HepG2 (cell line): ENCODE results near the gene RPEL1. TPM values are rescaled to one million over a fixed set of nuclear protein-coding genes. Genes with fewer than 3 reads are reported as not detected.
A peak's percentile ranks its signal among the peaks of the same experiment; 100 is the strongest.

ENCODE experiments used
- ATAC-seq: fragments of 200-7000 bp; cut with Tn5 transposase; 3 replicates; pipeline ENCODE4 v1.9.1; 2020; ENCODE audit warnings: mild to moderate bottlenecking, moderate library complexity
- BruUV-seq: library from RNA; stranded (reverse); fragments of 400-500 nt; replicated peaks from 2 replicates; lab custom pipeline; 2021; lab: Mats Ljungman, UMichigan
- CTCF ChIA-PET: fragments of 300-600 bp; formaldehyde crosslinking; extraction: SDS; loops from one replicate; lab custom pipeline; 2021; ENCODE audit warnings: low total read pairs, inconsistent platforms, low intra/inter-chr PET ratio; lab: Yijun Ruan, JAX
- POLR2A ChIA-PET: fragments of 350-600 bp; sonication (Branson Sonifier 250); formaldehyde crosslinking; loops from one replicate; lab custom pipeline; 2020; ENCODE audit warnings: antibody characterized with exemption, inconsistent platforms; lab: Yijun Ruan, JAX
- DNase-seq: peaks from one replicate; pipeline ENCODE4 v3.0.0-alpha.2; 2015; ENCODE audit warnings: low spot score
- FAIRE-seq: peaks from 3 replicates; lab custom pipeline; 2011; peaks lifted over from hg19 to GRCh38; lab: Jason Lieb, UNC
- H2AFZ ChIP-seq: one replicate; pipeline ENCODE4 v1.6.1; 2011; ENCODE audit warnings: low read length, inconsistent platforms
- H3K27ac ChIP-seq: fragments of 300-600 bp; 3 replicates; pipeline ENCODE4 v1.8.0; 2011; ENCODE audit warnings: mixed run types, mild to moderate bottlenecking, mixed read lengths, low read length, inconsistent platforms; ENCODE audit not compliant: insufficient read depth; ENCODE audit errors: extremely low read length
- H3K27me3 ChIP-seq, 2 experiments: fragments of 200-600 bp in 1 of 2; 2 replicates in 1 of 2; 3 replicates in 1 of 2; pipeline versions ENCODE4 v1.6.0 to v1.8.0; 2011; ENCODE audit warnings: low read length in 2 of 2, mild to moderate bottlenecking in 2 of 2, moderate library complexity in 2 of 2, inconsistent platforms in 1 of 2; ENCODE audit not compliant: insufficient read depth in 2 of 2, control insufficient read depth in 1 of 2
- H3K36me3 ChIP-seq, 2 experiments: fragments of 200-600 bp in 1 of 2; replicated peaks in 1 of 2; 2 replicates in 1 of 2; 3 replicates in 1 of 2; pipeline versions ENCODE4 v1.5.1 to v1.8.0; 2011; ENCODE audit warnings: low read length in 2 of 2, inconsistent platforms in 1 of 2; ENCODE audit not compliant: insufficient read depth in 2 of 2, control insufficient read depth in 1 of 2
- H3K4me1 ChIP-seq: 2 replicates; pipeline ENCODE4 v1.5.1; 2012; ENCODE audit warnings: low read length, inconsistent platforms; ENCODE audit not compliant: insufficient read depth
- H3K4me2 ChIP-seq: 2 replicates; pipeline ENCODE4 v1.6.0; 2011; ENCODE audit warnings: low read depth, low read length, inconsistent platforms
- H3K4me3 ChIP-seq, 3 experiments: fragments of 200-600 bp in 1 of 3; sonication (generic), shearing (Covaris generic) in 1 of 3; replicated peaks in 1 of 3; 2 replicates each; pipeline ENCODE4 v1.5.1; 2011 to 2016; ENCODE audit warnings: low read length in 3 of 3, inconsistent platforms in 2 of 3, low read depth in 2 of 3, mild to moderate bottlenecking in 2 of 3, control low read depth in 1 of 3, mixed read lengths in 1 of 3; ENCODE audit not compliant: insufficient read depth in 1 of 3
- H3K79me2 ChIP-seq: one replicate; pipeline ENCODE4 v1.6.1; 2011; ENCODE audit warnings: low read length, inconsistent platforms; ENCODE audit not compliant: insufficient read depth
- H3K9ac ChIP-seq: 2 replicates; pipeline ENCODE4 v1.6.0; 2011; ENCODE audit warnings: mild to moderate bottlenecking, low read depth, low read length, inconsistent platforms; ENCODE audit not compliant: insufficient read depth
- H3K9me3 ChIP-seq: 2 replicates; pipeline ENCODE4 v1.5.1; 2012; ENCODE audit warnings: mild to moderate bottlenecking, low read length
- H4K20me1 ChIP-seq: 2 replicates; pipeline ENCODE4 v1.6.0; 2011; ENCODE audit warnings: inconsistent platforms, mild to moderate bottlenecking, low read length, moderate library complexity; ENCODE audit not compliant: insufficient read depth
- CEBPB ChIP-seq: IDR thresholded peaks from 2 replicates; pipeline ENCODE4 v1.6.1; 2011; ENCODE audit warnings: low read depth, low read length, improper control_type of control experiment, borderline replicate concordance
- ETV5 ChIP-seq: IDR thresholded peaks from 2 replicates; pipeline ENCODE4 v1.6.1; 2018; ENCODE audit warnings: missing biosample characterization, missing genetic modification reagents, inconsistent platforms, borderline replicate concordance
- FOSL2 ChIP-seq: sonication (generic); formaldehyde crosslinking; IDR thresholded peaks from 2 replicates; pipeline ENCODE4 v1.4.0; 2020; ENCODE audit warnings: missing genetic modification reagents
- FOXP1 ChIP-seq, 2 experiments: fragments of 450-650 bp in 1 of 2; IDR thresholded peaks; 2 replicates each; pipeline ENCODE4 v1.6.1; 2017 to 2018; ENCODE audit warnings: antibody characterized with exemption in 1 of 2
- RAD21 ChIP-seq: fragments of 450-650 bp; formaldehyde crosslinking; IDR thresholded peaks from 2 replicates; pipeline ENCODE4 v1.5.0; 2020; ENCODE audit warnings: mild to moderate bottlenecking
- SALL1 ChIP-seq: sonication (generic); formaldehyde crosslinking; IDR thresholded peaks from 2 replicates; pipeline ENCODE4 v1.8.0; 2022; ENCODE audit warnings: mild to moderate bottlenecking, missing genetic modification reagents
- SMAD3 ChIP-seq: sonication (generic); formaldehyde crosslinking; IDR thresholded peaks from 2 replicates; pipeline ENCODE4 v1.4.0; 2020; ENCODE audit warnings: missing genetic modification reagents
- SOX6 ChIP-seq, 2 experiments: fragments of 450-650 bp in 1 of 2; sonication (generic) in 1 of 2; formaldehyde crosslinking in 1 of 2; IDR thresholded peaks; 2 replicates each; pipeline versions ENCODE4 v1.4.0 to v1.6.1; 2017 to 2020; ENCODE audit warnings: antibody characterized with exemption in 1 of 2, mild to moderate bottlenecking in 1 of 2, missing genetic modification reagents in 1 of 2
- STAG1 ChIP-seq: sonication (generic); formaldehyde crosslinking; IDR thresholded peaks from 2 replicates; pipeline ENCODE4 v1.4.0; 2020; ENCODE audit warnings: missing genetic modification reagents
- THAP11 ChIP-seq: IDR thresholded peaks from 2 replicates; pipeline ENCODE4 v1.6.1; 2016; ENCODE audit warnings: missing biosample characterization, missing genetic modification reagents
- ZFX ChIP-seq: sonication (generic); formaldehyde crosslinking; IDR thresholded peaks from 2 replicates; pipeline ENCODE4 v1.4.0; 2020; ENCODE audit warnings: mild to moderate bottlenecking, low read depth, missing genetic modification reagents, moderate library complexity
- ZNF136 ChIP-seq: sonication (generic); formaldehyde crosslinking; IDR thresholded peaks from 2 replicates; pipeline ENCODE4 v1.8.1; 2022; ENCODE audit warnings: low read depth, mild to moderate bottlenecking, moderate library complexity, missing genetic modification reagents
- ZNF615 ChIP-seq: sonication (generic); formaldehyde crosslinking; IDR thresholded peaks from 2 replicates; pipeline ENCODE4 v1.5.0; 2020; ENCODE audit warnings: mild to moderate bottlenecking, missing genetic modification reagents, borderline replicate concordance
- WGBS: methylation state at CpG from one replicate; pipeline ENCODE4 v1.1.6; 2017; ENCODE audit warnings: low lambda C conversion rate; 5-methylcytosine and 5-hydroxymethylcytosine counted together
- in situ Hi-C: cut with HindIII; loops from 2 replicates; pipeline ENCODE4 v1.10.0; 2017; ENCODE audit warnings: low pct_unique_long_range_greater_than_20kb; ENCODE audit not compliant: extremely low pct_ligation_motif_present
- intact Hi-C: fragments of 100-400 bp; cut with micrococcal nuclease; formaldehyde crosslinking; loops from one replicate; pipeline ENCODE4 v1.10.0; 2022; ENCODE audit not compliant: unreplicated experiment
- polyA plus RNA-seq, 8 experiments: library from polyadenylated mRNA; depleted of rRNA in 3 of 8; stranded (reverse) in 7 of 8; unstranded in 1 of 8; fragments of >200 nt; fragmentation: Illumina TruSeq in 4 of 8; extraction: Trizol in 4 of 8; gene quantifications; 2 replicates each; pipeline versions ENCODE4 v1.2.1 to v1.2.3, GENCODE V29; 2011 to 2016; ENCODE audit warnings: low read depth in 4 of 8, missing spikeins in 1 of 8, mixed read lengths in 1 of 8; ENCODE audit not compliant: insufficient read depth in 1 of 8
- total RNA-seq, 5 experiments: library from RNA; depleted of rRNA; stranded (reverse); fragments of >200 nt; fragmentation: Illumina TruSeq; extraction: Trizol; gene quantifications; 2 replicates each; pipeline ENCODE4 v1.2.3, GENCODE V29; 2016; ENCODE audit warnings: low read depth in 1 of 5
- TF ChIP-seq, protein P1 (sequence below): sonication (generic); formaldehyde crosslinking; conservative IDR thresholded peaks from 2 replicates; pipeline ENCODE4 v1.4.0; 2020; ENCODE audit warnings: mild to moderate bottlenecking, missing genetic modification reagents, moderate library complexity
- TF ChIP-seq, protein P2 (sequence below), 2 experiments: sonication (generic) in 1 of 2; formaldehyde crosslinking in 1 of 2; IDR thresholded peaks; 2 replicates each; pipeline versions ENCODE4 v1.4.0 to v1.6.1; 2018 to 2020; ENCODE audit warnings: missing genetic modification reagents in 2 of 2, borderline replicate concordance in 1 of 2, low read depth in 1 of 2, mild to moderate bottlenecking in 1 of 2, missing biosample characterization in 1 of 2
- TF ChIP-seq, protein P3 (sequence below): sonication (generic); formaldehyde crosslinking; IDR thresholded peaks from 2 replicates; pipeline ENCODE4 v1.4.0; 2020; ENCODE audit warnings: missing genetic modification reagents

Gene RPEL1
- total and polyA plus RNA-seq, 2 of the 13 experiments (the other 11 are each of a cell fraction or from before 2014, with no cell fraction given): 0.04 to 0.07 TPM

GRCh38 chr10:103238506-103239252, 7.0 kb upstream of the RPEL1 start:
- Histone ChIP-seq H3K4me1 (peaks cover 39% of the 10 kb centered on the region), H2AFZ (peak overlapping the region; percentile 11), H3K79me2 (no peaks in the 10 kb centered on the region), H3K9me3 (no peaks in the 10 kb centered on the region), H4K20me1 (no peaks in the 10 kb centered on the region), H3K27me3 (no peaks in the 10 kb centered on the region), H3K9ac (no peak overlapping the region), H3K27ac (no peak overlapping the region), H3K4me2 (peak overlapping the region; percentile 77), H3K4me3 (peak overlapping the region in 1 of 3 experiments; percentile 50; a peak in 2 of 6 replicates), H3K36me3 (no peaks in the 10 kb centered on the region)
- DNase-seq (peak; percentile 63), FAIRE-seq (peak; percentile 78), ATAC-seq (peak; percentile 89)
- CTCF ChIA-PET: no interaction called here
- no TSS peak for BruUV-seq
- POLR2A ChIA-PET: interaction anchor here (0.6 to 1.5 kb wide), 9 partner anchors 9 to 567 kb away, joined by 3 to 8 read pairs (median 3); partner anchors contain the start of gene NT5C2
- WGBS: 16% methylated on average over 11 of the region's 11 CpGs
- in situ Hi-C loops (loop anchor here (5.0 kb wide), 1 partner anchor 41 kb away; no protein-coding TSS in a partner anchor), intact Hi-C loops (no loop called here)
- peak; percentile 45; the same call in 1 of the 2 replicates for TF ChIP-seq CEBPB
- TF ChIP-seq STAG1 (CRISPR knock-in tag): peak; percentile 77
- no peak for TF ChIP-seq SOX6 (IDR thresholded peaks at IDR 0.05)
- TF ChIP-seq SOX6 (CRISPR knock-in tag; IDR thresholded peaks at IDR 0.05): peak; percentile 66
- 0 out of 2 replicates have a peak, but pooled peaks have one; percentile 14 for TF ChIP-seq THAP11
- TF ChIP-seq SALL1: peak; percentile 74
- no peak for TF ChIP-seq SMAD3 (CRISPR knock-in tag)
- TF ChIP-seq ZNF136: no peak
- TF ChIP-seq, protein P1, sequence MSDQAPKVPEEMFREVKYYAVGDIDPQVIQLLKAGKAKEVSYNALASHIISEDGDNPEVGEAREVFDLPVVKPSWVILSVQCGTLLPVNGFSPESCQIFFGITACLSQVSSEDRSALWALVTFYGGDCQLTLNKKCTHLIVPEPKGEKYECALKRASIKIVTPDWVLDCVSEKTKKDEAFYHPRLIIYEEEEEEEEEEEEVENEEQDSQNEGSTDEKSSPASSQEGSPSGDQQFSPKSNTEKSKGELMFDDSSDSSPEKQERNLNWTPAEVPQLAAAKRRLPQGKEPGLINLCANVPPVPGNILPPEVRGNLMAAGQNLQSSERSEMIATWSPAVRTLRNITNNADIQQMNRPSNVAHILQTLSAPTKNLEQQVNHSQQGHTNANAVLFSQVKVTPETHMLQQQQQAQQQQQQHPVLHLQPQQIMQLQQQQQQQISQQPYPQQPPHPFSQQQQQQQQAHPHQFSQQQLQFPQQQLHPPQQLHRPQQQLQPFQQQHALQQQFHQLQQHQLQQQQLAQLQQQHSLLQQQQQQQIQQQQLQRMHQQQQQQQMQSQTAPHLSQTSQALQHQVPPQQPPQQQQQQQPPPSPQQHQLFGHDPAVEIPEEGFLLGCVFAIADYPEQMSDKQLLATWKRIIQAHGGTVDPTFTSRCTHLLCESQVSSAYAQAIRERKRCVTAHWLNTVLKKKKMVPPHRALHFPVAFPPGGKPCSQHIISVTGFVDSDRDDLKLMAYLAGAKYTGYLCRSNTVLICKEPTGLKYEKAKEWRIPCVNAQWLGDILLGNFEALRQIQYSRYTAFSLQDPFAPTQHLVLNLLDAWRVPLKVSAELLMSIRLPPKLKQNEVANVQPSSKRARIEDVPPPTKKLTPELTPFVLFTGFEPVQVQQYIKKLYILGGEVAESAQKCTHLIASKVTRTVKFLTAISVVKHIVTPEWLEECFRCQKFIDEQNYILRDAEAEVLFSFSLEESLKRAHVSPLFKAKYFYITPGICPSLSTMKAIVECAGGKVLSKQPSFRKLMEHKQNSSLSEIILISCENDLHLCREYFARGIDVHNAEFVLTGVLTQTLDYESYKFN (CRISPR knock-in tag): 0 out of 2 replicates have a peak, but pooled peaks have one; percentile 8
- peak; percentile 38 for TF ChIP-seq ZFX (CRISPR knock-in tag)
- TF ChIP-seq, protein P2, sequence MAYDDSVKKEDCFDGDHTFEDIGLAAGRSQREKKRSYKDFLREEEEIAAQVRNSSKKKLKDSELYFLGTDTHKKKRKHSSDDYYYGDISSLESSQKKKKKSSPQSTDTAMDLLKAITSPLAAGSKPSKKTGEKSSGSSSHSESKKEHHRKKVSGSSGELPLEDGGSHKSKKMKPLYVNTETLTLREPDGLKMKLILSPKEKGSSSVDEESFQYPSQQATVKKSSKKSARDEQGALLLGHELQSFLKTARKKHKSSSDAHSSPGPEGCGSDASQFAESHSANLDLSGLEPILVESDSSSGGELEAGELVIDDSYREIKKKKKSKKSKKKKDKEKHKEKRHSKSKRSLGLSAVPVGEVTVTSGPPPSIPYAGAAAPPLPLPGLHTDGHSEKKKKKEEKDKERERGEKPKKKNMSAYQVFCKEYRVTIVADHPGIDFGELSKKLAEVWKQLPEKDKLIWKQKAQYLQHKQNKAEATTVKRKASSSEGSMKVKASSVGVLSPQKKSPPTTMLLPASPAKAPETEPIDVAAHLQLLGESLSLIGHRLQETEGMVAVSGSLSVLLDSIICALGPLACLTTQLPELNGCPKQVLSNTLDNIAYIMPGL (CRISPR knock-in tag; IDR thresholded peaks at IDR 0.05; ENCODE audit: borderline replicate concordance in 1 of 2, low read depth in 1 of 2): peak in 1 of 2 experiments; percentile 58; a peak in 2 of 4 replicates
- TF ChIP-seq, protein P3, sequence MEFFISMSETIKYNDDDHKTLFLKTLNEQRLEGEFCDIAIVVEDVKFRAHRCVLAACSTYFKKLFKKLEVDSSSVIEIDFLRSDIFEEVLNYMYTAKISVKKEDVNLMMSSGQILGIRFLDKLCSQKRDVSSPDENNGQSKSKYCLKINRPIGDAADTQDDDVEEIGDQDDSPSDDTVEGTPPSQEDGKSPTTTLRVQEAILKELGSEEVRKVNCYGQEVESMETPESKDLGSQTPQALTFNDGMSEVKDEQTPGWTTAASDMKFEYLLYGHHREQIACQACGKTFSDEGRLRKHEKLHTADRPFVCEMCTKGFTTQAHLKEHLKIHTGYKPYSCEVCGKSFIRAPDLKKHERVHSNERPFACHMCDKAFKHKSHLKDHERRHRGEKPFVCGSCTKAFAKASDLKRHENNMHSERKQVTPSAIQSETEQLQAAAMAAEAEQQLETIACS (CRISPR knock-in tag): no peak
- TF ChIP-seq RAD21 (CRISPR knock-in tag): peak; percentile 69
- peak; percentile 11; the same call in 1 of the 2 replicates for TF ChIP-seq FOSL2 (CRISPR knock-in tag)
- 0 out of 2 replicates have a peak, but pooled peaks have one; percentile 33 for TF ChIP-seq ZNF615 (CRISPR knock-in tag)
- no peak for TF ChIP-seq FOXP1 (IDR thresholded peaks at IDR 0.05)
- TF ChIP-seq FOXP1 (CRISPR knock-in tag; IDR thresholded peaks at IDR 0.05): peak; percentile 43; the same call in 1 of the 2 replicates
- peak; percentile 40; the same call in 1 of the 2 replicates for TF ChIP-seq ETV5 (CRISPR knock-in tag)
